ENCODE results near the gene SH3D21.

Gene SH3D21

GRCh38 chr1:36328713-36329112 is 22.5 kb downstream of the SH3D21 start:
- no peaks in the 10 kb centered on the region for H3K9me3 ChIP-seq (ENCODE audit: insufficient read depth, low read length)
- H2AFZ ChIP-seq (ENCODE audit: low read depth, low read length, severe bottlenecking): no peak overlapping the region
- no peaks in the 10 kb centered on the region for H3K79me2 ChIP-seq (ENCODE audit: insufficient read depth, low read length)
- H3K27me3 ChIP-seq (ENCODE audit: low read length): no peaks in the 10 kb centered on the region
- H4K20me1 ChIP-seq (ENCODE audit: low read depth, low read length): no peaks in the 10 kb centered on the region
- H3K4me3 ChIP-seq (ENCODE audit: insufficient read depth, low read length, poor library complexity, severe bottlenecking): no peak overlapping the region
- H3K9me2 ChIP-seq (replicated peaks; ENCODE audit: insufficient read depth, low read length): no peaks in the 10 kb centered on the region
- no peak overlapping the region for H3K27ac ChIP-seq (ENCODE audit: low read depth, low read length)
- TF ChIP-seq, protein P1, sequence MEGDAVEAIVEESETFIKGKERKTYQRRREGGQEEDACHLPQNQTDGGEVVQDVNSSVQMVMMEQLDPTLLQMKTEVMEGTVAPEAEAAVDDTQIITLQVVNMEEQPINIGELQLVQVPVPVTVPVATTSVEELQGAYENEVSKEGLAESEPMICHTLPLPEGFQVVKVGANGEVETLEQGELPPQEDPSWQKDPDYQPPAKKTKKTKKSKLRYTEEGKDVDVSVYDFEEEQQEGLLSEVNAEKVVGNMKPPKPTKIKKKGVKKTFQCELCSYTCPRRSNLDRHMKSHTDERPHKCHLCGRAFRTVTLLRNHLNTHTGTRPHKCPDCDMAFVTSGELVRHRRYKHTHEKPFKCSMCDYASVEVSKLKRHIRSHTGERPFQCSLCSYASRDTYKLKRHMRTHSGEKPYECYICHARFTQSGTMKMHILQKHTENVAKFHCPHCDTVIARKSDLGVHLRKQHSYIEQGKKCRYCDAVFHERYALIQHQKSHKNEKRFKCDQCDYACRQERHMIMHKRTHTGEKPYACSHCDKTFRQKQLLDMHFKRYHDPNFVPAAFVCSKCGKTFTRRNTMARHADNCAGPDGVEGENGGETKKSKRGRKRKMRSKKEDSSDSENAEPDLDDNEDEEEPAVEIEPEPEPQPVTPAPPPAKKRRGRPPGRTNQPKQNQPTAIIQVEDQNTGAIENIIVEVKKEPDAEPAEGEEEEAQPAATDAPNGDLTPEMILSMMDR (IDR thresholded peaks at IDR 0.05; ENCODE audit: insufficient read depth, low read length, poor library complexity, severe bottlenecking): no peak
- TF ChIP-seq EZH2phosphoT487 (conservative IDR thresholded peaks at IDR 0.05; ENCODE audit: low read length): no peak
- no peak overlapping the region for H3K4me2 ChIP-seq (ENCODE audit: low read depth, low read length, poor library complexity, severe bottlenecking)
- H3F3A ChIP-seq (ENCODE audit: insufficient read depth): no peaks in the 10 kb centered on the region
- no peak overlapping the region for H3K9ac ChIP-seq (ENCODE audit: low read length)
- H3K36me3 ChIP-seq (ENCODE audit: low read length): no peaks in the 10 kb centered on the region

GRCh38 chr1:36329817-36330216 is 23.6 kb downstream of the SH3D21 start:
- no peaks in the 10 kb centered on the region for H3K36me3 ChIP-seq (ENCODE audit: low read length)
- no peak overlapping the region for H2AFZ ChIP-seq (ENCODE audit: low read depth, low read length, severe bottlenecking)
- H3K4me3 ChIP-seq (ENCODE audit: insufficient read depth, low read length, poor library complexity, severe bottlenecking): no peak overlapping the region
- H3F3A ChIP-seq (ENCODE audit: insufficient read depth): no peaks in the 10 kb centered on the region
- H3K27ac ChIP-seq (ENCODE audit: low read depth, low read length): no peak overlapping the region
- H4K20me1 ChIP-seq (ENCODE audit: low read depth, low read length): no peaks in the 10 kb centered on the region
- H3K9me3 ChIP-seq (ENCODE audit: insufficient read depth, low read length): no peaks in the 10 kb centered on the region
- no peaks in the 10 kb centered on the region for H3K27me3 ChIP-seq (ENCODE audit: low read length)
- TF ChIP-seq, protein P1 (IDR thresholded peaks at IDR 0.05; ENCODE audit: insufficient read depth, low read length, poor library complexity, severe bottlenecking): no peak
- no peak for TF ChIP-seq EZH2phosphoT487 (conservative IDR thresholded peaks at IDR 0.05; ENCODE audit: low read length)
- no peaks in the 10 kb centered on the region for H3K9me2 ChIP-seq (replicated peaks; ENCODE audit: insufficient read depth, low read length)
- H3K4me2 ChIP-seq (ENCODE audit: low read depth, low read length, poor library complexity, severe bottlenecking): no peak overlapping the region
- H3K79me2 ChIP-seq (ENCODE audit: insufficient read depth, low read length): no peaks in the 10 kb centered on the region
- no peak overlapping the region for H3K9ac ChIP-seq (ENCODE audit: low read length)

- no peak overlapping the region for H3K27ac ChIP-seq (ENCODE audit: low read depth, low read length)
- no peaks in the 10 kb centered on the region for H3K36me3 ChIP-seq (ENCODE audit: low read length)
- no peak overlapping the region for H3K4me2 ChIP-seq (ENCODE audit: low read depth, low read length, poor library complexity, severe bottlenecking)
- H4K20me1 ChIP-seq (ENCODE audit: low read depth, low read length): no peaks in the 10 kb centered on the region
- H3K9me3 ChIP-seq (ENCODE audit: insufficient read depth, low read length): no peaks in the 10 kb centered on the region
- no peaks in the 10 kb centered on the region for H3F3A ChIP-seq (ENCODE audit: insufficient read depth)
- no peaks in the 10 kb centered on the region for H3K9me2 ChIP-seq (replicated peaks; ENCODE audit: insufficient read depth, low read length)
- TF ChIP-seq, protein P1 (IDR thresholded peaks at IDR 0.05; ENCODE audit: insufficient read depth, low read length, poor library complexity, severe bottlenecking): no peak
- TF ChIP-seq EZH2phosphoT487 (conservative IDR thresholded peaks at IDR 0.05; ENCODE audit: low read length): no peak
- H3K27me3 ChIP-seq (ENCODE audit: low read length): no peaks in the 10 kb centered on the region
- no peak overlapping the region for H3K4me3 ChIP-seq (ENCODE audit: insufficient read depth, low read length, poor library complexity, severe bottlenecking)
- H2AFZ ChIP-seq (ENCODE audit: low read depth, low read length, severe bottlenecking): no peak overlapping the region
- no peaks in the 10 kb centered on the region for H3K79me2 ChIP-seq (ENCODE audit: insufficient read depth, low read length)
- H3K9ac ChIP-seq (ENCODE audit: low read length): no peak overlapping the region
Observed at GRCh38 chr1:36330940-36331339, 24.8 kb downstream of the SH3D21 start.

Data from SU-DHL-6 (cell line).